HG02884 (cell line): Measurements from ENCODE around the gene TBC1D22A.

ENCODE experiments used
- ATAC-seq: cut with Tn5 transposase; IDR thresholded peaks from one replicate; pipeline ENCODE4 v1.9.1; 2021; ENCODE audit warnings: mild to moderate bottlenecking, moderate library complexity; ENCODE audit not compliant: unreplicated experiment

Gene TBC1D22A

GRCh38 chr22:46945481-46945880 lies 183.0 kb downstream of the TBC1D22A start:
- no peak for ATAC-seq

- ATAC-seq: no peak
Observed at GRCh38 chr22:46946383-46946962, 184.0 kb downstream of the TBC1D22A start.

GRCh38 chr22:46947516-46948257 lies 185.2 kb downstream of the TBC1D22A start:
- no peak for ATAC-seq

- no peak for ATAC-seq
Observed at GRCh38 chr22:46948411-46949144, 186.1 kb downstream of the TBC1D22A start.

- ATAC-seq: no peak
Observed at GRCh38 chr22:46951350-46951749, 188.9 kb downstream of the TBC1D22A start.

- ATAC-seq: no peak
Observed at GRCh38 chr22:46951973-46952372, 189.5 kb downstream of the TBC1D22A start.

GRCh38 chr22:46953968-46954765 lies 191.7 kb downstream of the TBC1D22A start:
- ATAC-seq: no peak

- no peak for ATAC-seq
Observed at GRCh38 chr22:46954781-46955180, 192.3 kb downstream of the TBC1D22A start.

- no peak for ATAC-seq
Observed at GRCh38 chr22:46956498-46957215, 194.2 kb downstream of the TBC1D22A start.

- no peak for ATAC-seq
Observed at GRCh38 chr22:46957521-46957920, 195.1 kb downstream of the TBC1D22A start.

GRCh38 chr22:46958191-46958590 lies 195.7 kb downstream of the TBC1D22A start:
- ATAC-seq: no peak

- no peak for ATAC-seq
Observed at GRCh38 chr22:46958658-46959057, 196.2 kb downstream of the TBC1D22A start.

GRCh38 chr22:46959369-46959768 lies 196.9 kb downstream of the TBC1D22A start:
- ATAC-seq: no peak

- ATAC-seq: no peak
Observed at GRCh38 chr22:46961591-46962295, 199.3 kb downstream of the TBC1D22A start.

GRCh38 chr22:46962406-46962805 lies 200.0 kb downstream of the TBC1D22A start:
- no peak for ATAC-seq

- no peak for ATAC-seq
Observed at GRCh38 chr22:46963672-46964545, 201.5 kb downstream of the TBC1D22A start.

- no peak for ATAC-seq
Observed at GRCh38 chr22:46964773-46965550, 202.5 kb downstream of the TBC1D22A start.
